MG63 (cell line): ENCODE data around the gene RASD2. TPM values are rescaled to one million over a fixed set of nuclear protein-coding genes. Genes with fewer than 3 reads are reported as not detected.

Experiments
- DNase-seq: peaks from one replicate; pipeline ENCODE4 v3.0.0-alpha.2; 2020
- H3K27me3 ChIP-seq: fragments of 250-450 bp; sonication (Bioruptor Pico); 2 replicates; pipeline ENCODE4 v1.5.1; 2020; ENCODE audit warnings: mild to moderate bottlenecking, moderate library complexity
- H3K36me3 ChIP-seq: fragments of 250-450 bp; sonication (Bioruptor Pico); 2 replicates; pipeline ENCODE4 v1.5.1; 2020; ENCODE audit warnings: mild to moderate bottlenecking, moderate library complexity
- H3K4me3 ChIP-seq: fragments of 250-450 bp; sonication (Bioruptor Pico); 2 replicates; pipeline ENCODE4 v1.5.1; 2020; ENCODE audit warnings: mild to moderate bottlenecking, moderate library complexity
- H3K9me3 ChIP-seq: fragments of 250-450 bp; sonication (Bioruptor Pico); 2 replicates; pipeline ENCODE4 v1.5.1; 2020; ENCODE audit warnings: mild to moderate bottlenecking, moderate library complexity
- total RNA-seq: library from RNA; depleted of rRNA; stranded (reverse); fragments of >200 nt; shearing (Covaris generic); gene quantifications from 2 replicates; pipeline ENCODE4 v1.2.3, GENCODE V29; 2014; ENCODE audit warnings: low replicate concordance

Gene RASD2
- total RNA-seq, 1 experiment from 2014 or later, result 0.56 TPM

- H3K9me3 ChIP-seq, result no peaks in the 10 kb centered on the region
- DNase-seq, result no peak
- H3K36me3 ChIP-seq, result no peaks in the 10 kb centered on the region
- no peak overlapping the region for H3K4me3 ChIP-seq
- H3K27me3 ChIP-seq, result no peaks in the 10 kb centered on the region
Measured at GRCh38 chr22:35547987-35548721, 7.5 kb downstream of the RASD2 start.

DNA sequence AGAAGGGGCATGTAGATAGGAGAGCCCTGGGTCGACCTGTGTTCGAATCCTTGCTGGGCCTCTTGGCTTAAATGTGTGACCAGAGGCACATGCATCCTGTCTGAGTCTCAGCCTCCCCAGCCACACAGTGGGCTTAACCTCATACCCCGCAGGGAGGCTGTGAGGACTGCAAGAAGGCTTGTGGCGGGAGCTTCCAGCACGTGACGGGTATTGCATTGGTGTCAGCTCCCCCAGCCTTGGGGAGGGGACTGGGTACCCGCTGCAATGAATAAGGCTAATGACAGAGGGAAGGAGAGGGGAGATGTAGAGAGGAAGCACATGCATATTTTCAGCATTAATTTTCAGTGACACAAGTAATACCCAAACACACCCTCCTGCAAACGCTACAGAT, 8.1 kb downstream of the RASD2 start:
- Histone ChIP-seq H3K36me3 (no peaks in the 10 kb centered on the region), H3K27me3 (no peaks in the 10 kb centered on the region), H3K9me3 (no peaks in the 10 kb centered on the region), H3K4me3 (no peak overlapping the region)
- DNase-seq, result no peak

- Histone ChIP-seq H3K36me3 (no peaks in the 10 kb centered on the region), H3K4me3 (no peak overlapping the region), H3K9me3 (no peaks in the 10 kb centered on the region), H3K27me3 (no peaks in the 10 kb centered on the region)
- DNase-seq, result peak; percentile 71
Measured at GRCh38 chr22:35549328-35549727, 8.7 kb downstream of the RASD2 start.

- H3K4me3 ChIP-seq, result no peak overlapping the region
- DNase-seq, result no peak
- H3K9me3 ChIP-seq, result no peaks in the 10 kb centered on the region
- no peaks in the 10 kb centered on the region for H3K27me3 ChIP-seq
- no peaks in the 10 kb centered on the region for H3K36me3 ChIP-seq
Measured at GRCh38 chr22:35551549-35552177, 11.0 kb downstream of the RASD2 start.

DNA sequence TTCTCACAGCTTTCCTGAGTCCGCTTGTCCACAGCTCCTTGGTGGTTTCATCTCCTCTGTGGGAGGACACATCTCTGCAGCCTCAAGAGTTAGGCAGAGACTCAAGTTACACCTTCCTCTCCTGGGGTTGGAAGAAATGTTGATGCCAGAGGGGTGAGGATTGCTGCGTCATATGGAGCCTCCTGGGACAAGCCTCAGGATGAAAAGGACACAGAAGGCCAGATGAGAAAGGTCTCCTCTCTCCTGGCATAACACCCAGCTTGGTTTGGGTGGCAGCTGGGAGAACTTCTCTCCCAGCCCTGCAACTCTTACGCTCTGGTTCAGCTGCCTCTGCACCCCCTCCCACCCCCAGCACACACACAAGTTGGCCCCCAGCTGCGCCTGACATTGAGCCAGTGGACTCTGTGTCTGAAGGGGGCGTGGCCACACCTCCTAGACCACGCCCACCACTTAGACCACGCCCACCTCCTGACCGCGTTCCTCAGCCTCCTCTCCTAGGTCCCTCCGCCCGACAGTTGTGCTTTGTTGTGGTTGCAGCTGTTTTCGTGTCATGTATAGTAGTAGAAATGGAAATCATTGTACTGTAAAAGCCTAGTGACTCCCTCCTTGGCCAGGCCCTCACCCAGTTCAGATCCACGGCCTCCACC, 11.7 kb downstream of the RASD2 start:
- H3K4me3 ChIP-seq, result no peak overlapping the region
- H3K36me3 ChIP-seq, result no peaks in the 10 kb centered on the region
- DNase-seq, result no peak
- no peaks in the 10 kb centered on the region for H3K27me3 ChIP-seq
- H3K9me3 ChIP-seq, result no peaks in the 10 kb centered on the region

DNA sequence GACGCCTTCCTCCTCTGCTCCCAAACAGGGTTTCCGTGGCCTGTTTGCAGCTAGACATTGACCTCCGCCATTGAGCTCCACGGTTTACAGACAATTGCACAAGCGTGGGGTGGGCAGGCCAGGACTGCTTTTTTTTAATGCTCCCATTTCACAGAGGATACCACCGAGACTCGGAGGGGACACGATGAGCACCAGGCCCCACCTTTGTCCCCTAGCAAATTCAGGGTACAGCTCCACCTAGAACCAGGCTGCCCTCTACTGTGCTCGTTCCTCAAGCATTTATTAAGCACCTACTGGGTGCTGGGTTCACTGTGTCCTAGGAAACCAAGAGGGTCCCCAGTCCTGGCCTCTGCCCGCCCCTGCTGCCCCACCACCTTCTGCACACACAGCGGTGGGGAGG, 12.2 kb downstream of the RASD2 start:
- no peak for DNase-seq
- Histone ChIP-seq H3K36me3 (no peaks in the 10 kb centered on the region), H3K4me3 (no peak overlapping the region), H3K27me3 (no peaks in the 10 kb centered on the region), H3K9me3 (no peaks in the 10 kb centered on the region)

GRCh38 chr22:35553341-35553740, 12.7 kb downstream of the RASD2 start:
- H3K27me3 ChIP-seq, result no peaks in the 10 kb centered on the region
- H3K36me3 ChIP-seq, result no peaks in the 10 kb centered on the region
- no peaks in the 10 kb centered on the region for H3K9me3 ChIP-seq
- DNase-seq, result no peak
- no peak overlapping the region for H3K4me3 ChIP-seq

DNA sequence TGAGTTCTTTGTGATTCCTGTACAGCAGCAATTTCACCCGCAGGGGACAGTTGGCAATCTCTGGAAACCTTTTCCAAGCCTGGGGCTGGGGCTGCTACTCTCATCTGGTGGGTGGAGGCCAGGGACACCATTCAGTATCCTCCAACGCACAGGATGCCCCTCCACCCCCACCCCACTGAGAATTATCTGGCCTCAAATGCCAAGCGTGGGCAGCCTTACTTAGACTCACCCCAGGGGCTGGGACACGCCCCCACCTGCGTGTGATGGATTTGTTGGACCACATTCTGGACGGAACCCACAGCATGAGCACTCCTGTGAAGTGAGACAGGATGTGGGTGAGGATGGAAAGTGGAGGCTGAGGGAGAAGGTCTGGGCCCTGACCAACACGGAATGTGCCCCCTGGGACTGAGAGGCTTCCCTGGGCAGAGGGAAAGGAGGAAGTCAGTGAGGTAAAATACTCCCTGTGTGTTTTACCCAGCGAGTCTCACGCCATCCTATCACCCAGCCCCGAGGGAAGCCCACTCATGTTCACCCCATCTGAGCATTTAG, 13.7 kb downstream of the RASD2 start:
- no peak overlapping the region for H3K4me3 ChIP-seq
- no peaks in the 10 kb centered on the region for H3K36me3 ChIP-seq
- no peak for DNase-seq

DNA sequence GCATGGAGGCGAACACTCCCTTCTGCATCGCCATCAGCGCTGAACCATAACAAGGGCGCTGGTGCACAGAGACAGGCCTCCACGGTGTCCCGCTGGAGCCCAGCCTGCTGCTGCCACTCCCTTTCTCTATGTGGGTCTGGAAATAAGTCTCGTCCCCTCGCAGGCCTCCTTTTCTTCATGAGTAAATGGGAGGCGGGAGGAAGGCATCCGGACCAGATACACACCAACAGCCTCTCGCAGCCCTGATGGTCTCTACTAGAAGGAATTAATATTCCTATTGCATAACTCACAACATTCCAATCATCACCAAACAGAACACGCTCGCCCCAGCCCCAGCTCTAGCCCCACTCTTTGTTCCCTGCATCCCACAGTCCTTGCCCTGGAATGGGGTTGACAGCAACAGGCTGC, 14.9 kb downstream of the RASD2 start:
- no peaks in the 10 kb centered on the region for H3K36me3 ChIP-seq
- DNase-seq, result no peak

More for the DNA sequence above, 13.7 kb downstream of the RASD2 start:
- H3K9me3 ChIP-seq, result peaks cover 3% of the 10 kb centered on the region; the same call in 1 of the 2 replicates
- no peaks in the 10 kb centered on the region for H3K27me3 ChIP-seq

GRCh38 chr22:35555946-35556547, 15.4 kb downstream of the RASD2 start:
- H3K27me3 ChIP-seq, result no peaks in the 10 kb centered on the region
- H3K4me3 ChIP-seq, result no peak overlapping the region
- no peaks in the 10 kb centered on the region for H3K36me3 ChIP-seq
- peaks cover 3% of the 10 kb centered on the region; the same call in 1 of the 2 replicates for H3K9me3 ChIP-seq
- DNase-seq, result no peak

More for the DNA sequence above, 14.9 kb downstream of the RASD2 start:
- peaks cover 3% of the 10 kb centered on the region; the same call in 1 of the 2 replicates for H3K9me3 ChIP-seq
- no peaks in the 10 kb centered on the region for H3K27me3 ChIP-seq
- H3K4me3 ChIP-seq, result no peak overlapping the region

DNA sequence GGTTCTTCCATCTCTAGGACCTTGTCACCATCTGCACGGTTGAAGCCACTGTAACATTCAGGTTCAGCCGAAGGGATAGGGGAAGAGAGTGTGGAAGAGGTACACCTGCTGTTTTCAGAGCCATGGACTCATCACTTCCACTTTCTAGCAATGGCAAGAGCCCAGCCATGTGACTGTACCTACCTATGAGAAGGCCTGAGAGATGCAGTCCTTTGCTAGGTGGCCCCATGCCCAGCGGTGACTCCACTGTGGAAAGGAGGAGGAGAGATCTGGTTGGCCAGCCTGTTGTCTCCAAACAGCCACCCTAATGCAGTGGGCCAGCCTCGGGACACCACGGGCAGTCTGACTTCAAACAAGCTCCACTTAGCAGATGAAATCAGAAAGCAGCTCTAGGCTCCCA, 16.0 kb downstream of the RASD2 start:
- no peak overlapping the region for H3K4me3 ChIP-seq
- no peaks in the 10 kb centered on the region for H3K27me3 ChIP-seq
- DNase-seq, result peak; percentile 56
- peaks cover 3% of the 10 kb centered on the region; the same call in 1 of the 2 replicates for H3K9me3 ChIP-seq
- no peaks in the 10 kb centered on the region for H3K36me3 ChIP-seq

- H3K4me3 ChIP-seq, result no peak overlapping the region
- DNase-seq, result no peak
Measured at GRCh38 chr22:35558031-35558430, 17.4 kb downstream of the RASD2 start.

DNA sequence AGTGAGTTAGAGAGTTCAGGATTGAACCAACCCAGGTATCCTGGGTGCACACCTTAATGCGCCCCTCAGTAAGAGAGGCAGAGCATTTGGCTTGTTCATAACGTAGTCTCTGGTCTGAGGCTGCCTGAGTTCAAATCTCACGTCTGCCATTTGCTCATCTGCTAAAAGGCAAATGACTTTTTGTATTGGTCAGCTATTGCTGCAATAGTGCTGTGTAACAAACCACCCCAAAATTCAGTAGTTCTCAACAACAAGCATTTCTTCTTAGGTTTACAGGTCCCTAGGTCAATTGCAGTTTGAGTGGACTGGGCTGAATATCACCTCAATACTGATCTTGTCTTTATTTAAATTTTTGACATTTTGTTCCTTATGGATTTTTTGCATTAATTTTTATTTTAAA, 18.1 kb downstream of the RASD2 start:
- Histone ChIP-seq H3K4me3 (no peak overlapping the region), H3K9me3 (peaks cover 3% of the 10 kb centered on the region; the same call in 1 of the 2 replicates), H3K36me3 (no peaks in the 10 kb centered on the region), H3K27me3 (no peaks in the 10 kb centered on the region)
- DNase-seq, result no peak

More at GRCh38 chr22:35558031-35558430, 17.4 kb downstream of the RASD2 start:
- peaks cover 3% of the 10 kb centered on the region; the same call in 1 of the 2 replicates for H3K9me3 ChIP-seq
- no peaks in the 10 kb centered on the region for H3K36me3 ChIP-seq
- no peaks in the 10 kb centered on the region for H3K27me3 ChIP-seq

DNA sequence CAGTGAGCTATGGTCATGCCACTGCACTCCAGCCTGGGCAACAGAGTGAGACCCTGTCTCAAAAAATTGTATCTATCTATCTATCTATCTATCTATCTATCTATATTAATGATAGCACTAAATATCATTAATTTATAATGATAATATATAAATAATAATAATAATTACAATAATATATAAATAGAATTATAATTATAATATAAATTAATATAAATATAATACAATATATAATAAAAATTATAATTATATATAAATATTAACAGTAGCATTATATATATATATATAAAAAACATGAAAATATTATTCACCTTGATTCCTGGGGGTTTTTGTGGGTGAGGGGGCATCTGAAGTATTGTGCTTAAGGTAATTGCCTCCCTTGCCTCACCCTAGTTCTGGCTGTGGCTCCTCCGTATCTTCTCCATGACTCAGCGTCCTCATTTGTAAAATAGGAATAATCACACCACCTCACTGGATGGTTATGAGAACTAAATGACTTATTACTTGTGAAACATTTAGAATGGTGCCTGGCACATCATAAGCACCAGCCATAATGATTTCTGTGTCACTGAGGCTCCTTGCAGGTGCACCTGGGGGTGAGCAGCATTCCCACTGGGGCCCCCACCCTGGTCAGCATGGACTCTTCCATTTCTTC, 18.8 kb downstream of the RASD2 start:
- DNase-seq, result no peak
- H3K9me3 ChIP-seq, result peaks cover 3% of the 10 kb centered on the region; the same call in 1 of the 2 replicates
- no peaks in the 10 kb centered on the region for H3K27me3 ChIP-seq
- H3K4me3 ChIP-seq, result no peak overlapping the region
- no peaks in the 10 kb centered on the region for H3K36me3 ChIP-seq

DNA sequence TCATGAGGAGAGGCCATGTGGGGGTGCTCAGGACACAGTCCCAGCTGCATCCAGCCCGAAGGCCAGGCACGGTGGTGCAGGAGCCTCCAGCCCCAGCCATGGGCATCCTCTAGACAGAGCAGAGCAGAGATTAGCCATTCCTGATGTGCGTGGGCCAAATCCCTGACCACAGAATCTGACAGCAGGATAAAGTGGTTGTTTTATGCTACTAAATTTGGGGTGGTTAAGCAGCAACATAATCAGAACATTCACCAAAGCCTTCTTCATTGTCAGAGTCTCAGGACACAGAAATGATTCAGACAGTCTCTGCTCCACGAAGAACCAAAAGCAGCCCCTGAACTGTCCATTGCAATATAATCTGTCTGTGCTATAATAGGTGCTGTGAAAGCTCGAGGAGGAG, 19.7 kb downstream of the RASD2 start:
- DNase-seq, result no peak
- H3K36me3 ChIP-seq, result no peaks in the 10 kb centered on the region
- peaks cover 3% of the 10 kb centered on the region; the same call in 1 of the 2 replicates for H3K9me3 ChIP-seq
- no peak overlapping the region for H3K4me3 ChIP-seq
- no peaks in the 10 kb centered on the region for H3K27me3 ChIP-seq

GRCh38 chr22:35560824-35561223, 20.2 kb downstream of the RASD2 start:
- peaks cover 3% of the 10 kb centered on the region; the same call in 1 of the 2 replicates for H3K9me3 ChIP-seq
- no peaks in the 10 kb centered on the region for H3K27me3 ChIP-seq
- H3K4me3 ChIP-seq, result no peak overlapping the region
- no peaks in the 10 kb centered on the region for H3K36me3 ChIP-seq
- DNase-seq, result no peak
